GM15510 (cell line): ENCODE measurements around the gene LDLRAD4.

ENCODE experiments used
- POLR2A ChIP-seq: IDR thresholded peaks from 3 replicates; pipeline ENCODE4 v1.6.1; 2011; ENCODE audit warnings: borderline replicate concordance; ENCODE audit not compliant: insufficient read length; ENCODE audit errors: extremely low read depth

The LDLRAD4 gene

DNA sequence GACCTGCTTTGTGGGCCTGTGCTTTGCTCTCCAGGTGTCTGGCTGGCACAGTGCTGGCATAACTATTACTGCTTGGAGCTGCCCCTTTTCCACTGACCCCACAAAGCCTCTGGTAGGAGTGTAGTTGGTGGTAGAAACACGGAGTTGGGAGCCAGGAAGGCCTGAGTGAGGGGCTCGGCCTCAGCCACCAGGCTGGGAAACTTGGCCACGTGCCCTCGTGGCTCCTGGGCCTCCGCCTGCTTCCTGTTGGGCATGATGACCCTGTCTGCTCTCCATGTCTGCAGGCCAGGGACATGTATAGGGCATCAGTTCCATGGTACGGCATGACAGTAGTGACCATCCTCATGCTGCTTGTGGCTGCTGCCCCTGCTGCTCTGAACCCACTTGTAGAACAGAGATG is 266.6 kb downstream of the LDLRAD4 start:
- no peak for TF ChIP-seq POLR2A

DNA sequence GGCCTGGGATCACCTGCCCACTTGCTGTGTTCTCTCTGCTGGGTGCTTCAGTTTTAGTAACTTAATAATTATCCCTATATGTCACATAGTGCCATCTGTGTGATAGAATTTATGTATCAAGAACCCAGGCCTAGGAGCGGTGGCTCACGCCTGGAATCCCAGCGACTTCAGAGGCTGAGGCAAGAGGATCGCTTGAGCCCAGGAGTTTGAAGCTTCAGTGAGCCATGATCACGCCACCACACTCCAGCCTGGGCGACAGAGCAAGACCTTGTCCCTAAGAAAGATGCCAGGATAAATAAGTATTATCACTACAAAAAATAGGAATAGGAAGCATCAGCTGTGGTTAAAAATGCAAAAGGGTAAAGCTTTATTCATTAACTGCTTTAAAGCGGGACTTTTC is 267.0 kb downstream of the LDLRAD4 start:
- no peak for TF ChIP-seq POLR2A

DNA sequence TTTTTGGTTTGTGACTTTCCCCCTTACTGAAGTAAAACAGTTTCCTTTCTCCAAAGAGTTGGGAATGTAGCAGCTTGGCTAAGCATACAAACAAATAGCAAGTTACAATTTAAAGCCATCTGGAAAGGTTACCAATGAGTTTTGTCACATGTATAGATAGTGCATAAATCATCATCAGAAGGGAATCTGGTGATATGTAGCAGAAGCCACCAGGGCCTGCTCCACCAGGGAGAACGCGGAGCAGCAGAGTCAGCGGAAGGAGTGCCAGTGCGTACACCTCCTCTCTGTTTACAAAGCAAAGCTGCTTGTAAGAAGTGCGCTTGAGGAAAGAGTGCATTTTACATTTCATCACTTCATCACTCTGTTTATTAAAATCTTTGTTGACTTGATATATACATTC is 267.7 kb downstream of the LDLRAD4 start:
- TF ChIP-seq POLR2A, result no peak

DNA sequence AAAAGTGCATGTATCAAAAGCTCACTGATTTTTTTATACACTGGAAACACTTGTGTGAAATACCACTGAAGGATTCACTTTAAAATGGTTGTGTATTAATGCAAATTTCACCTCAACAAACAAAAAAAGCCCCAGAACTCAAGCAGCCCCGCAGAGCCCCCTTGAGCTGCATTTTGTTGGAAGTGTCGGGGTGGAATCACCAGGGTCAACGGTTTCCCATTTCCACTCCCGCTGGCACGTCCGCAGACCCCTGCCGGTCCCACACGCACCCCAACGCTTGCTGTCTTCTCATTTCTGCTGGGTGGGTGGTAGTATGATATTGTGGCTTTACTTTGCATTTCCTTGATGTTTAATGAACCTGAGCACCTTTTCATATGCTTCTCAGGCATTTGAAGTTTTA is 268.1 kb downstream of the LDLRAD4 start:
- TF ChIP-seq POLR2A, result no peak

DNA sequence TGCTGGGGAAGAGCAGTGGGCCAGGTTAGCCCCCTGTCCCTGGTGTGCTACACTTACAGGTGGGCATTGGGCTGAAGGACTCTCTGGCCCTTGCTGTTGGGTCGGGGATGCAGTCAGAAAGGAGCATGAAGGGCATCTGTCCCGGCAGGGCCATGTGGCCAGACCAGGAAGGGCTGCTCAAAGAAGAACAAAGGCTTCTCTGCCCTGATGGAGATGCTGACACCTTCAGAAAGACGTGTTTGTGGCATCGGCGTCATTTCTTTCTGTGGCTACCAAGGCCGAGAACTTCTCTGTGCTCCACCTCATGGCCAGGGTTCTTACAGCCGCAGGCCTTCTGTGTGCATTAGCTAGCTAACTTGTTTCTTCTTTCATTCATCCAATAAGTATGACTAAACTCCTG is 268.7 kb downstream of the LDLRAD4 start:
- TF ChIP-seq POLR2A, result no peak

DNA sequence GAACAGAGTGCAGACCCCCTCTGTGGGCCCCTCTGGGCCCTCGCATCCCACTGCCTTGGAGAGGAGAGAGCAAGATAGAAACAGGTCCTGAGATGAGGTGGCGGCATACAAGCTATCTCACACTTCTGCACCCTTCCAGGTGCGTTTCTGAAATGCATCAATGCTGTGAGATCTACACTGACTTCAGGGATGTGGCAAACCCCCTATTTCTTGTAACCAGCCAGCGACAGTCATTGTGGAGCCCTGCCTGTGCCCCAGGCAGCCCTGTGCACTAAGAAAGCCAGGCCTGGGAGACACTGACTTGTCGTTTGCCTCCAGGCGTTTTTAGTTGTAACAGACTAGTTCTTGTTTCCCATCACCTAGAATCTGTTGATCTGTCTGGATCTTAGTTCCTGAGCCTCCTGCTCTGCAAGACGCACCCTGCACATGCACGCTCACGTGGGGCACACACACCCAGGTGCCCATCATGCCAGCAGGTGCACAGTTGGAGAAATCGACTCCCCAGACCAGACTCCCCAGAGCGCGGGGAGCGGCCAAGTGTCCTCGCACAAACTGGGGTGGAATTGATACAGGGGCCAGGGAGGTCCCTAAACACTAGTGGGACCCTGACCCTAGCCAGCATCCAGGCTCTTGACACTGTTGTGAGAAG is 269.8 kb downstream of the LDLRAD4 start:
- no peak for TF ChIP-seq POLR2A

DNA sequence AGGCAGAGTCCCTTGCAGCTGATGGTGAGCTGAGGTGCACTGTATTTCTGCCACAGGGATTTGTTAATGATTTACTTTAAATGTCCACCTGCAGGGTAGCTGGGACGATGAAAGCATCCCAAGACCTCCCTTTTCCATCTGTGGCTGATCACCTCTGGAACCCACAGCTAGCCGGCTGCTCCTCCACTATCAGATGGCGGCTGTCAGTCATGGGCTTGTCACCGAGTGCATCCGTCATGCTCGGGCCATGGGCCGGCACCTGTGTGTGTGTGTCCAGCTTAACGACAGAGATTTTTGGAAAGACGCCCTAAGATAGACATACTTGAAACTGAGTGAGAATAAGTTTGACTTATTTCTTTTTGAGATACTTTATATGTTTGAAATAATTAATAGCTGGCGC is 272.6 kb downstream of the LDLRAD4 start:
- no peak for TF ChIP-seq POLR2A

DNA sequence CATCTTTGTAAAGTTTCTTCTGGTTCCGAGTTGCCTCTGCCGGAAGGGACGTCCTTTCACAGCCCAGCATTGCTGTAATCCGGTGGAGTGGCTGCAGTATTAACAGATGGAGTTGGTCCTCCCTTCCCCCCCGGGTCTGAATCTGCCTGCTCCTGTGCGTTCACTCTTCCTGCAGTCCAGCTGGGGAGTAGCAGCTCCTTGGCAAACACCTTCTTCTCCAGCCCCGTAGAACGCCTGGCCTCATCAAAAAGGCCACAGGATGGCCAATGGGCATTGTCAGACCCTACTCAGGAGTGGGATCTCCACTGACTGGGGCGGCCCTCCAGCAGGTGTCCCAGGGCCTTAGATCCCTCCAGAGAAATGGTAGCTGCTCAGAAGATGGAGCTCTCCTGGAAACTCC is 273.8 kb downstream of the LDLRAD4 start:
- TF ChIP-seq POLR2A, result no peak

DNA sequence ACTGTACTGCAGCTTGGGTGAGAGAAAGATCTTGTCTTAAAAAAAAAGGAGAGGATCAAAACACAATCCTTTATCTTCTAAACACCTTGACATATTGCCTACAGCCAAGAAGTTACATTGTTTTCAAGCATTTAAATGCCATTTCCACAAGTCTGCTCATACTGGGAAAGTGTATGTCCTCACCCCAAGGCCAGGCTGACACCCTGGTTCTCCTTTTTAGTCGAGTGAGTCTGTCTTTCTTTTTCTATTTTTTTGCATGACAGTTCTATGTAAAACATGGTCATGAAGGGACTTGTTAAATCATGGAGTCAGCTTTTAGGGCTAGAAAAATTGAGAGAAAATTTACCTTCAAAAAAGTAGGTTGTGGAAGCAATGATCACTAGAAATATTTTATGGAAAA is 274.5 kb downstream of the LDLRAD4 start:
- no peak for TF ChIP-seq POLR2A

DNA sequence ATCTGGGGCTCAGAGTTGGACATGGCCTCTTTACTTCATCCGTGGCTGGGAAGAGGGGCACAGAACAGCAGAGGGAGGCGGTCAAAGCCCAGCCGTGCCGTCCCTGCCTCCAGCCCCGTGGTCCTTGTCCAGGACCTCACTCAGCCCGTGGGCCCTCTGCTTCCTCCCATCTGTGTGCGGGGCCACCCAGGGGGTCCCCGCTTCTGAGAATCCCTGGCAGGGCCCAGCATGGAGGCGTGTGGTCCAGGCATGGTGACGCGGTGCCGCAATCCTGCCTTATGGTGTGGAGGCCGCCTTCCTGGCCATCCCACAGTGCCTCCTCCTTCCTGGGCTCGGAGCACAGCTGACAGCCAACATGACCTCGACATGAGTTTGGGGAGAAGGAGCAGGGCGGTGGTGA is 275.2 kb downstream of the LDLRAD4 start:
- no peak for TF ChIP-seq POLR2A

DNA sequence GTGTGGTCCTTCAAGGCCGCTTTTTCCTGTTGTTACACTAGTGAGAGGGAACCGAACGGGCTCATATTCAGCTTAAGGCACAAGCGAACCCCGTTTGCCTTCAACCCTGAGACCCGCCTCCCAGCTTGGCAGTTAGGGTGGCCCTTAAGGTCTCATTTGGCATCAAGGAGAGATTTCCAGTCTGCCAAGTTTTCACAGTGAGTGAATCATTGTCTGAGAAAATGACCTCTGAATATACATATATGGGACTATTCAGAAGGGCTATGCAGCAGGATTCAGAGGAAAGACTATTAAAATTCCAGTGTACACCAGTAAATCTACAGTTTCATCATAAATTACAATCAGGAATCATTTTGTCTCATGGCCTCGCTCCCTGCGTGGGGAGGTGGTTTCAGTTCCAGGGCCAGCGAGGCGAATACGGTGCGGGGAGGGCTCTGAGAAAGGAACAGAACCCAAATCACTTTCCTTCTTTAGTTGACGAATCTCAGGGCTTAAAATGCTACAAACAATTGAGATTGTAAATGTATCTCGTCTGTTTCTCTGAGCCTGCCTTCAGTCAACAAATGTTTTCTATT is 276.4 kb downstream of the LDLRAD4 start:
- no peak for TF ChIP-seq POLR2A

DNA sequence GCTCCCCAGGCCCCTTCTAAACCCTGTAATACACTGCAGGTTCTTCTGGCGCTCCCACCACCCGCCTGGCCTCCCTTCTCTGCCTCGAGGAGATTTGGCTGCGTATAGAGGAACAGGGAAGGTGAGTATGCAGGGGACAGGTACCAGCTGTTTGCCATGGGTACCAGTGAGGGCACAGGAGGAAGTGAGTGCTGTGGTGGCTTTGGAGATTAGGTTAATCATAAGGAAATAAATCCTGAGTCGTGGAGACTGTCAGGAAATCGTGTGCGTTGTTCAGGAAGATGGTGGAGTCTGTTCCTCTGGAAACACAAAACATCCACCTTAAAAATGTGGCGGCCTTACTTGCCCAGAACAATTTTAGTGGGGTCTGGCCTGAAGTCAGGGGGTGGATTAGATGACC is 277.4 kb downstream of the LDLRAD4 start:
- no peak for TF ChIP-seq POLR2A

DNA sequence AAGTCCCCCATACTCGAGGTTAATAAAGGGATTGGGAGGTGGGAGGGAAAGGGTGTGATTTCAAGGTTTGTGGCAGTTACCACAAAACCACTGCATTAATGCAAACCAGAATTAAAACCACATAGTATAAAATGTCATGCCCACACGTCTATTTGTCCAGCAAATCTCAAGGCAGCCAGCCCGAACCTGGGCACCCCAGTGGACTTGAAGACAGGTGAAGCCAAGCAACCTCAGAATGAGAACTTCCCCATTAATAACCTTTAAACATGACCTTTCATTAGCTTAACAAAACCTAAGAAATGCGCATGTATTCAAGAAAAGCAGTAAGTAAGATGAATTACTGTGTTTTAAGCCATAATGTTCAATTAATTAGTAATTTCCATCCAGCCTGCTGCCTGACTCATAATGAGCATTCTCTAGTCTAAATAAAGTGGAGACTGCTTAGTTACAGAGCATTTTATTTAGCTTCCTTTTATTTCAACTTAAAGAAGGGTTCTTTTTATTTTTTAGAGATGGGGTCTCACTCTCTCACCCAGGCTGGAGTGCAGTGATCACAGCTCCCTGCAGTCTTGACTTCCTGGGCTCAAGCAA is 278.2 kb downstream of the LDLRAD4 start:
- TF ChIP-seq POLR2A, result no peak

DNA sequence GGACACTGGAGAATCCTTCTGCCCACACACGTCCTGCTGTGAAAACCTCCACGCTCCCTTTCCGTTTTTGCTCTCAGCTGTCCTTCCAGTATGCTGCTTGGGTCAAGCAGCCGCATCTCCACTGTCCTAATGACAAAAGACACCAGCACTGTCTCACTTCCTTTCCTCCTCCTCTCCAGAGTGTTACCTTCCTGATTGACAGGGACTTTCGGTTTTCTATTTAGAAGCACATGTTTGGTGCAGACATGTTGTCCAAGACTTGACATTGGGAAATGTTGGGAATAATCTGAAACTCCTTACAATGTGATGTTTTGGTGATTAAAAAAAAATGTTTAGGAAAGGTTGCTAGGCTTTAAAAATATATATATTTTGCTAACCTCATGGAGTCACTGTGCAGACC is 281.2 kb downstream of the LDLRAD4 start:
- no peak for TF ChIP-seq POLR2A

DNA sequence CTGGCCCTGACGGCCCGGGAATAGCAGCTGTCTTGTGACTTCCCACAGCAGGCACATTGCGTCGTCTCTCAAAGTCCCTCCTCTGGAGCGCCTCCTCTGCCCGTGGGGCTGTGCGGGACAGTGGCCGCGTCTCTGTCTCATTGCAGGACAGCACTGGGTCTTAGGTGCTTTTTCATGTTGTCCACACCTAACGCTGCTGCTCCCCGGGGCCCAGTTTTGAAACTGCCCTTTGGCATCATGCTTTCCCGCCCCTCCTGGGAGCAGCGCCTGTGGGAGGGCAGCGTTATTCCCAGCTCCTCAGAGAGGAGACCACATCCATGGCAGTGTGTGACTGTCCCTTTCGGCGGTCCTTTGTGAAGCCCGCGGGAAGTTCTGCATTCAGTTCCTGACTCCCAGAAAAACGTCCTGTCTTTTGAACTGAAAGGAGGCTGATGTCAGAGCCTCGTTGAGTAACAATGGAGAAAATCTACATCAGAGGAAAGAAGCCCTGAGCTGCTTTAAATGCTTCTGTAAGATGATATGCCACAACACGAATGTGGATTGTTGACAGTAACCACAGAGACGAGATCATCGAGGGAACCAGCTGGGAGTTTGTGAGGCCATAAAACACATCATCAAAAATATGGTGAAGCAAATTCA is 281.8 kb downstream of the LDLRAD4 start:
- TF ChIP-seq POLR2A, result no peak
